GM12891 (cell line): ENCODE measurements around the gene METTL24.

Source experiments
- POLR2A ChIP-seq: IDR thresholded peaks from 2 replicates; pipeline ENCODE4 v1.6.1; 2011; ENCODE audit warnings: low read depth, low read length, control low read depth
- POLR2AphosphoS5 ChIP-seq: IDR thresholded peaks from 2 replicates; pipeline ENCODE4 v1.6.1; 2011; ENCODE audit warnings: low read depth, low read length, control low read depth
- POU2F2 ChIP-seq: IDR thresholded peaks from 2 replicates; pipeline ENCODE4 v1.6.1; 2011; ENCODE audit warnings: low read depth, mild to moderate bottlenecking, control low read depth, low read length, moderate library complexity
- SPI1 ChIP-seq: IDR thresholded peaks from 2 replicates; pipeline ENCODE4 v1.6.1; 2011; ENCODE audit warnings: low read depth, low read length, control low read depth
- TAF1 ChIP-seq: IDR thresholded peaks from 2 replicates; pipeline ENCODE4 v1.6.1; 2011; ENCODE audit warnings: low read depth, low read length, control low read depth

DNA sequence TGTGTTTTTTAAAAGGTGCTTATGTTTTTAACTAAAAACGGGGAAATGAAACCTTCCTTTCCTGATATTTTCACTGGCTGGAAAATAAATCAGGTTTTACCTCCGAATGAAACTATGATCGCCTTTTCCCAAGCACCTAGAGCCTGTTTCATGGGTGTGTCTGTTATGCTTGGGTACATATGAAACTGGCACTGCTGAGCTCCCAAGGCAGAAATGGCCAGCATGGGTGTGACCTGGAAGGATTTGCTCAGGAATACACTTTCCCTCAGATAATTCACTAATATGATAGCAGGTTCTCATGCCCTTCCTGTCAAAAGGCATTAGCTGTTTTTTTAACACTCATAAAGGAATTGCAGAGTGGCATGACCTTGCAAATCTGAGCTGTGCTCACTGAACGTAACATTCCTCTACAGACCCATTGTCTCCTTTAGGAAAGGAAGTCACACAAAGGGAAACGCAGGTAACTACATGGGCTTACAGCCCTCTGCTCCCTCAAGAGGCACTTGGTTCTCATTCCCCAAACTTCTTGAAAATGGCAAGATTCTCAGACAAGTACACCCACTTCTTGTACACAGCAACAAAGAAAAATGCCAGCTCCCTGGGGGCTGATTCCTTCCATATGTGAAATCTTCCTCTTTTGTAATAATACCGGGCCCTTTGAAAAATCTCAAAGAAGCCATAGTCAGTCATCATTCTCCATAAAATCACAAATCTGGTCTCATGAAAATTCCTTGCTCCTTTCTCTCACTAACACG, 72.7 kb downstream of the METTL24 start:
- TF ChIP-seq POLR2A (no peak), POLR2AphosphoS5 (no peak), SPI1 (no peak), POU2F2 (no peak), TAF1 (no peak)
